PFSK-1 (cell line): ENCODE measurements around the gene SERINC5.

Source experiments
- FOXP2 ChIP-seq: optimal IDR thresholded peaks from 2 replicates; pipeline ENCODE3; 2011; ENCODE audit warnings: borderline replicate concordance, control low read depth, inconsistent platforms; ENCODE audit not compliant: insufficient read depth; ENCODE audit errors: extremely low read length, extremely low read depth
- POLR2AphosphoS5 ChIP-seq: IDR thresholded peaks from 2 replicates; pipeline ENCODE4 v1.6.1; 2012; ENCODE audit warnings: low read depth, mild to moderate bottlenecking, control low read depth, low read length, moderate library complexity
- SIN3A ChIP-seq: IDR thresholded peaks from 2 replicates; pipeline ENCODE4 v1.6.1; 2012; ENCODE audit warnings: mild to moderate bottlenecking, low read length, moderate library complexity, borderline replicate concordance; ENCODE audit not compliant: insufficient read depth
- TAF1 ChIP-seq: IDR thresholded peaks from 2 replicates; pipeline ENCODE4 v1.6.1; 2012; ENCODE audit warnings: low read length, control low read depth, borderline replicate concordance; ENCODE audit not compliant: insufficient read depth

DNA sequence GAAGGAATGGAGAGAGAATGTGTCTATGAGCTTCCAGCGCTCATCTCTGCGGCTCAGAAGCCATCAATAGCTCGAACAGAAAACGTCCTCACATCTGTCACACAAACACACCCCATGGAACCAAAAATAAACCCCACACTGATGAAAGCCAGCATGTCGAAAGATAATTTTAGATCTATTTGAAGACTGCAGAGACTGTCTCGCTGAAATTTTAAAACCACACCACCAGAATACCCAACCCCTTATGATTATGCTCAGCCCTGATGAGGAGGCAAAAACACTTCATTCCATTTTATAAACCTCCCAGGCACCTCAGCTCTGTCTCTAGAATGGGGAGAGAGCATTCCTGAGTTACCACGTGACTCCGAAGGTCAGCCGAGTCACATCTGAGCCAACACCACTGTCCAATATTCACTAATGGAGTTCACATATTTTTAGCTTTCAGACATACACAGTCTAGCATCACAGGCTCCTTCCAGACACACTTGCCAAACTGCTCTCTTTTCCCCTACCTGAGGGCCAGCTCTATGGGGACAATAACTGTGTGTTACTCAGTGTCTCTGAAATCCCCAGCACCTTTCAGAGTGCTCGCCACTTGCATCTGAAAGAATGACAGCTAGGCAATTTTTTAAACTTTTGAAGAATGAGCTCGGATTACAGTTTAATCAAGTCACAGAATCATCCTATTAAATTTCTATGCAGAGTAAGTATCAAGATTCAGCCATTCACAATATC lies 63.2 kb downstream of the SERINC5 start:
- TF ChIP-seq FOXP2 (no peak), TAF1 (no peak), POLR2AphosphoS5 (no peak), SIN3A (no peak)
